Kidney epithelial cell (primary cell): ENCODE measurements around the gene STAT2. TPM values are rescaled to one million over a fixed set of nuclear protein-coding genes. Genes with fewer than 3 reads are reported as not detected.

Source experiments
- DNase-seq: peaks from one replicate; pipeline ENCODE4 v3.0.0-alpha.2; 2010; ENCODE audit warnings: low read depth
- H3K27me3 ChIP-seq: 2 replicates; pipeline ENCODE4 v1.6.0; 2011; ENCODE audit warnings: low read length; ENCODE audit not compliant: control insufficient read depth, insufficient read depth
- H3K36me3 ChIP-seq: 2 replicates; pipeline ENCODE4 v1.5.1; 2011; ENCODE audit warnings: low read length; ENCODE audit not compliant: control insufficient read depth, insufficient read depth
- H3K4me3 ChIP-seq: 2 replicates; pipeline ENCODE4 v1.5.1; 2011; ENCODE audit warnings: low read depth, mild to moderate bottlenecking, control low read depth, low read length
- CTCF ChIP-seq: IDR thresholded peaks from 2 replicates; pipeline ENCODE4 v1.5.1; 2011; ENCODE audit warnings: mild to moderate bottlenecking, moderate library complexity, low read length, control low read depth, inconsistent platforms; ENCODE audit not compliant: insufficient read depth, poor library complexity, severe bottlenecking
- total RNA-seq: library from RNA; depleted of rRNA; stranded (reverse); fragments of >200 nt; gene quantifications from 2 replicates; pipeline ENCODE4 v1.2.3, GENCODE V29; 2015

The STAT2 gene
- total RNA-seq, 1 donor from 2014 or later: 125 TPM

GRCh38 chr12:56377310-56377988 lies 17.5 kb upstream of the STAT2 start:
- Histone ChIP-seq H3K4me3 (no peak overlapping the region), H3K27me3 (no peaks in the 10 kb centered on the region), H3K36me3 (no peaks in the 10 kb centered on the region)
- TF ChIP-seq CTCF: peak; percentile 18
- peak; percentile 29 for DNase-seq

- TF ChIP-seq CTCF: no peak
- no peak overlapping the region for H3K4me3 ChIP-seq
- no peaks in the 10 kb centered on the region for H3K27me3 ChIP-seq
- no peak for DNase-seq
- H3K36me3 ChIP-seq: no peaks in the 10 kb centered on the region
These were observed 15.9 kb upstream of the STAT2 start for GRCh38 chr12:56375598-56376434.

GRCh38 chr12:56374726-56375597 lies 15.1 kb upstream of the STAT2 start:
- Histone ChIP-seq H3K27me3 (no peaks in the 10 kb centered on the region), H3K36me3 (no peaks in the 10 kb centered on the region), H3K4me3 (no peak overlapping the region)
- peak; percentile 37 for DNase-seq
- no peak for TF ChIP-seq CTCF

- H3K4me3 ChIP-seq: no peak overlapping the region
- H3K36me3 ChIP-seq: no peaks in the 10 kb centered on the region
- no peaks in the 10 kb centered on the region for H3K27me3 ChIP-seq
- no peak for DNase-seq
- TF ChIP-seq CTCF: no peak
These were observed 13.6 kb upstream of the STAT2 start for GRCh38 chr12:56373515-56373914.

GRCh38 chr12:56366948-56367347 lies 7.0 kb upstream of the STAT2 start:
- no peak for TF ChIP-seq CTCF
- DNase-seq: no peak
- Histone ChIP-seq H3K36me3 (no peaks in the 10 kb centered on the region), H3K4me3 (no peak overlapping the region), H3K27me3 (no peaks in the 10 kb centered on the region)
